OCI-LY3 (cell line): ENCODE results near the gene RASA1.

Experiments used
- EZH2phosphoT487 ChIP-seq: fragments of 200-600 bp; shearing (Covaris generic); IDR thresholded peaks from 2 replicates; pipeline ENCODE4 v1.6.1; 2018; ENCODE audit warnings: antibody characterized with exemption, mixed run types, low read depth
- TF ChIP-seq, protein P1 (sequence below): fragments of 200-600, 300-600 bp; sonication (generic); IDR thresholded peaks from 2 replicates; pipeline ENCODE4 v1.5.1; 2014; ENCODE audit warnings: antibody characterized with exemption, low read length, low read depth

DNA sequence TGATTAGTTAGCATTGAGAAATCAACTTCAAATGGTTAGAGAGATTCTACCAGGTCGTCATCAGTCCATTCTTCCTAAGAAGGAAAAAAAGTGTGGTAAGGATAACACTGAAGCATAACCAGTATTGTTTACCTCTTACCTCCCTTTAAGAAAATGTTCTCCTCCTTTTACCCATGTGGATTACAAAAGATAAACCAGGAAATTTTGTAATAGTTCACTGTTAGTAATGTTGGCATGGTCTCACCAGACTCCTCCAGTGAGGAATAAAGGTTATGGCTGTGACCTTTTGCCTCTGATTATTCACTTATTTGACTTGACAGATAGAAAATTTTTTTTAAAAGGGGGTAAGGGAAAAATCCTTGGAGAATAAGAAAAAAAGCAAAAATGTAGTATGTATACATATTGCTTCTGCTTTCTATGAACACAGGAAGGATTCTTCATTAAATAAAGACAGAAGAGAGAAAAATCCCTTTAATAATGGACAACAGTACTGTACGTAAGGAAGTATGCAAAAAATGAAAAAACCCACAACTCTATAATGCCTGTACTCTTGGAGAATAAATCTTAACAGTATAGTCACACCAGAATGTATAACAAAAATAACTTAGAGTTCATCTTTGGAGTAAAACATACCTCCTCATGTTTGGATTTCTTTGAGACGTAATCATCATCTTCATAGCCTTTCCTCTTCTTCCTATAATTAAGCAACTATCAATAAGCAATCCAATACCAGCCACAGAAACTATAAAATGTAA is 126.9 kb downstream of the RASA1 start:
- TF ChIP-seq, protein P1, sequence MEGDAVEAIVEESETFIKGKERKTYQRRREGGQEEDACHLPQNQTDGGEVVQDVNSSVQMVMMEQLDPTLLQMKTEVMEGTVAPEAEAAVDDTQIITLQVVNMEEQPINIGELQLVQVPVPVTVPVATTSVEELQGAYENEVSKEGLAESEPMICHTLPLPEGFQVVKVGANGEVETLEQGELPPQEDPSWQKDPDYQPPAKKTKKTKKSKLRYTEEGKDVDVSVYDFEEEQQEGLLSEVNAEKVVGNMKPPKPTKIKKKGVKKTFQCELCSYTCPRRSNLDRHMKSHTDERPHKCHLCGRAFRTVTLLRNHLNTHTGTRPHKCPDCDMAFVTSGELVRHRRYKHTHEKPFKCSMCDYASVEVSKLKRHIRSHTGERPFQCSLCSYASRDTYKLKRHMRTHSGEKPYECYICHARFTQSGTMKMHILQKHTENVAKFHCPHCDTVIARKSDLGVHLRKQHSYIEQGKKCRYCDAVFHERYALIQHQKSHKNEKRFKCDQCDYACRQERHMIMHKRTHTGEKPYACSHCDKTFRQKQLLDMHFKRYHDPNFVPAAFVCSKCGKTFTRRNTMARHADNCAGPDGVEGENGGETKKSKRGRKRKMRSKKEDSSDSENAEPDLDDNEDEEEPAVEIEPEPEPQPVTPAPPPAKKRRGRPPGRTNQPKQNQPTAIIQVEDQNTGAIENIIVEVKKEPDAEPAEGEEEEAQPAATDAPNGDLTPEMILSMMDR, result no peak
- TF ChIP-seq EZH2phosphoT487, result no peak
